Endodermal cell (in vitro differentiated cells): ENCODE results near the gene NOS1AP. TPM values are rescaled to one million over a fixed set of nuclear protein-coding genes. Genes with fewer than 3 reads are reported as not detected.

Experiments
- DNase-seq: peaks from one replicate; pipeline ENCODE4 v3.0.0-alpha.2; 2017
- H3K27ac ChIP-seq: 2 replicates; pipeline ENCODE4 v1.5.1; 2013; ENCODE audit warnings: mild to moderate bottlenecking, low read depth, low read length, moderate library complexity
- H3K27me3 ChIP-seq: 2 replicates; pipeline ENCODE4 v1.6.1; 2013; ENCODE audit warnings: mild to moderate bottlenecking, low read length, moderate library complexity; ENCODE audit not compliant: insufficient read depth, control insufficient read depth, poor library complexity, severe bottlenecking
- H3K36me3 ChIP-seq: 2 replicates; pipeline ENCODE4 v1.7.0; 2013; ENCODE audit warnings: mild to moderate bottlenecking, low read length, moderate library complexity; ENCODE audit not compliant: control insufficient read depth, insufficient read depth
- H3K4me1 ChIP-seq: one replicate; pipeline ENCODE4 v1.7.0; 2013; ENCODE audit warnings: low read length; ENCODE audit not compliant: control insufficient read depth, insufficient read depth
- H3K4me3 ChIP-seq: 2 replicates; pipeline ENCODE4 v1.5.1; 2013; ENCODE audit warnings: mild to moderate bottlenecking, low read length, moderate library complexity
- H3K9ac ChIP-seq: 2 replicates; pipeline ENCODE4 v1.6.1; 2013; ENCODE audit warnings: mild to moderate bottlenecking, low read length, moderate library complexity; ENCODE audit not compliant: poor library complexity, severe bottlenecking; ENCODE audit errors: extremely low read depth
- H3K9me3 ChIP-seq: 2 replicates; pipeline ENCODE4 v1.6.1; 2013; ENCODE audit warnings: mild to moderate bottlenecking, low read length, moderate library complexity; ENCODE audit not compliant: control insufficient read depth
- H3K27ac Mint-ChIP-seq: 2 replicates; pipeline ENCODE4 v1.8.0; 2020; ENCODE audit warnings: mixed read lengths
- H3K27me3 Mint-ChIP-seq: 2 replicates; pipeline ENCODE4 v1.8.0; 2021; ENCODE audit warnings: mild to moderate bottlenecking, mixed read lengths; ENCODE audit not compliant: insufficient read depth
- H3K36me3 Mint-ChIP-seq: 2 replicates; pipeline ENCODE4 v1.8.0; 2020; ENCODE audit warnings: low read depth, mixed read lengths
- H3K4me1 Mint-ChIP-seq: 2 replicates; pipeline ENCODE4 v1.8.0; 2020; ENCODE audit warnings: mixed read lengths
- H3K4me3 Mint-ChIP-seq: 2 replicates; pipeline ENCODE4 v1.8.0; 2020; ENCODE audit warnings: mild to moderate bottlenecking, moderate library complexity, mixed read lengths
- H3K9me3 Mint-ChIP-seq: 2 replicates; pipeline ENCODE4 v1.8.0; 2020; ENCODE audit warnings: mild to moderate bottlenecking, mixed read lengths
- WGBS, 2 experiments: methylation state at CpG; one replicate each; pipeline versions ENCODE4 v1.1.5 to v1.1.7; 2013; ENCODE audit warnings: missing lambda C conversion rate in 2 of 2, mixed read lengths in 1 of 2; ENCODE audit not compliant: insufficient coverage in 1 of 2, insufficient read length in 1 of 2; 5-methylcytosine and 5-hydroxymethylcytosine counted together
- total RNA-seq, 2 donors: library from RNA; stranded (reverse); fragmentation: NEBNext Ultra II Directional in 1 of 2; extraction: Animal tissue kit (Norgen Biotek cat#: 25700) in 1 of 2; gene quantifications; 2 replicates in 1 of 2; 3 replicates in 1 of 2; pipeline ENCODE4 v1.2.1, GENCODE V29; 2021
- TF ChIP-seq, protein P1 (sequence below): fragments of 200-600 bp; sonication (generic); conservative IDR thresholded peaks from 2 replicates; pipeline ENCODE4 v1.5.0; 2021; ENCODE audit warnings: antibody characterized with exemption, mild to moderate bottlenecking

NOS1AP gene
- total RNA-seq, 2 donors from 2014 or later, result 4.8 to 5.9 TPM

DNA sequence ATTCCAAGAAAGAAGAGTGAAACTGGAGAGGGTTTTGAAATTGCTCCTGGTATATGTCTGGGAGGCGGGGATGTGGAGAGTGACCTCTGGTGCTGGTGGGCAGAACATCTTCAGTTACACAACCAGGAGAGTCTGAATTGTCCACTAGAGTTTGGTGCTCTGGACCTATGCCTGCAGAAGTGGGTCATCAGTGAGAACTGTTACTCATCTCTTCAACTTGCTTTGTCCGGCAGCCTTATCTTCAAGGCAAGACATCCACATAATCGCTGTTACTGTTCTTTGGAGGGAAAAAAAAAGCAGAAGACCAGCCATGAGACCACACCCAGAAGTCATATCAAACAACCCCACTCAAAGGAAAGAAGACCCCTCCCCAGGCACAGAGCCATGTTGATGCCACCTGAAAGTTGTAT is 327.6 kb downstream of the NOS1AP start:
- H3K4me1 Mint-ChIP-seq, result peaks cover 30% of the 10 kb centered on the region
- DNase-seq, result no peak
- peaks cover 10% of the 10 kb centered on the region for H3K9me3 ChIP-seq
- H3K36me3 Mint-ChIP-seq, result no peaks in the 10 kb centered on the region
- H3K27ac Mint-ChIP-seq, result no peak overlapping the region
- WGBS, 2 experiments, result 92 to 100% methylated on average over 1 to 3 of the region's 3 CpGs
- H3K9ac ChIP-seq, result no peak overlapping the region
- no peak overlapping the region for H3K4me3 Mint-ChIP-seq
- H3K36me3 ChIP-seq, result no peaks in the 10 kb centered on the region
- peaks cover 20% of the 10 kb centered on the region for H3K4me1 ChIP-seq
- no peaks in the 10 kb centered on the region for H3K27me3 ChIP-seq
- H3K27me3 Mint-ChIP-seq, result peaks cover 14% of the 10 kb centered on the region
- TF ChIP-seq, protein P1, sequence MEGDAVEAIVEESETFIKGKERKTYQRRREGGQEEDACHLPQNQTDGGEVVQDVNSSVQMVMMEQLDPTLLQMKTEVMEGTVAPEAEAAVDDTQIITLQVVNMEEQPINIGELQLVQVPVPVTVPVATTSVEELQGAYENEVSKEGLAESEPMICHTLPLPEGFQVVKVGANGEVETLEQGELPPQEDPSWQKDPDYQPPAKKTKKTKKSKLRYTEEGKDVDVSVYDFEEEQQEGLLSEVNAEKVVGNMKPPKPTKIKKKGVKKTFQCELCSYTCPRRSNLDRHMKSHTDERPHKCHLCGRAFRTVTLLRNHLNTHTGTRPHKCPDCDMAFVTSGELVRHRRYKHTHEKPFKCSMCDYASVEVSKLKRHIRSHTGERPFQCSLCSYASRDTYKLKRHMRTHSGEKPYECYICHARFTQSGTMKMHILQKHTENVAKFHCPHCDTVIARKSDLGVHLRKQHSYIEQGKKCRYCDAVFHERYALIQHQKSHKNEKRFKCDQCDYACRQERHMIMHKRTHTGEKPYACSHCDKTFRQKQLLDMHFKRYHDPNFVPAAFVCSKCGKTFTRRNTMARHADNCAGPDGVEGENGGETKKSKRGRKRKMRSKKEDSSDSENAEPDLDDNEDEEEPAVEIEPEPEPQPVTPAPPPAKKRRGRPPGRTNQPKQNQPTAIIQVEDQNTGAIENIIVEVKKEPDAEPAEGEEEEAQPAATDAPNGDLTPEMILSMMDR, result peak; percentile 33
- H3K9me3 Mint-ChIP-seq, result no peaks in the 10 kb centered on the region
- no peak overlapping the region for H3K4me3 ChIP-seq
- no peak overlapping the region for H3K27ac ChIP-seq

DNA sequence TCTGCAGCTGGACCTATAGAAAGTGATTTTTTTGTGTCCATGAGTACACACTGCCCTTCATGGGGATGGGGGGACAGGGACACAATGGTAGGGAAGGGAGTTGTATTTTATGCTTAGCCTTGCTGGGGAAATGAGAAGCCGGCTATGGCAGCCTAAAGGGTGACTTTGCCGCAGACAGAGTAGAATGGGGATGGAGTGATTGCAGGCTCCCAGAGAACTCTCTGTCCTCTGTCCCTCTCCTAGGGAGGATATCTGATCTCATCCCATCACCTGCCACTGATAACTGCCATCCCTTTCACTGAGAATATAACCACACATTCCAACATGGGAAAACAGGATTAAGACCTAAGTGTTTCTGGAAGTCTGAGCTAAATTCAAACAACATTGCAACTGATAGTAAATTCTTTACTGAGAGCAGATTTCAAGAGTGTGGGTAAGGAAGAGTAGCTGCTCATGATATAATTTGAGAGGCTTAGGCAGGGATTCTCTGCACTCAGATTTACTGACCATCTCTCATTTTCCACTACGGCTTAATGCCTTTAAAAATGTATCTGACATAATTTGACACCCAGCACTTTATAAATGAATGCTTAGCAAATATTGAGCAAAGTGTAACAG is 328.6 kb downstream of the NOS1AP start:
- Mint-ChIP-seq H3K9me3 (no peaks in the 10 kb centered on the region), H3K36me3 (no peaks in the 10 kb centered on the region), H3K27me3 (peaks cover 14% of the 10 kb centered on the region), H3K4me3 (no peak overlapping the region), H3K27ac (peak overlapping the region; percentile 11), H3K4me1 (peaks cover 29% of the 10 kb centered on the region)
- H3K9ac ChIP-seq, result no peak overlapping the region
- H3K9me3 ChIP-seq, result peaks cover 10% of the 10 kb centered on the region
- DNase-seq, result no peak
- H3K4me3 ChIP-seq, result peak overlapping the region; percentile 24
- TF ChIP-seq, protein P1, result no peak
- 75% methylated on average over 3 of the region's 3 CpGs; no CpG with 5 or more reads in 1 of the 2 experiments for WGBS, 2 experiments
- no peak overlapping the region for H3K27ac ChIP-seq
- H3K4me1 ChIP-seq, result peaks cover 20% of the 10 kb centered on the region
- H3K27me3 ChIP-seq, result no peaks in the 10 kb centered on the region
- H3K36me3 ChIP-seq, result no peaks in the 10 kb centered on the region

DNA sequence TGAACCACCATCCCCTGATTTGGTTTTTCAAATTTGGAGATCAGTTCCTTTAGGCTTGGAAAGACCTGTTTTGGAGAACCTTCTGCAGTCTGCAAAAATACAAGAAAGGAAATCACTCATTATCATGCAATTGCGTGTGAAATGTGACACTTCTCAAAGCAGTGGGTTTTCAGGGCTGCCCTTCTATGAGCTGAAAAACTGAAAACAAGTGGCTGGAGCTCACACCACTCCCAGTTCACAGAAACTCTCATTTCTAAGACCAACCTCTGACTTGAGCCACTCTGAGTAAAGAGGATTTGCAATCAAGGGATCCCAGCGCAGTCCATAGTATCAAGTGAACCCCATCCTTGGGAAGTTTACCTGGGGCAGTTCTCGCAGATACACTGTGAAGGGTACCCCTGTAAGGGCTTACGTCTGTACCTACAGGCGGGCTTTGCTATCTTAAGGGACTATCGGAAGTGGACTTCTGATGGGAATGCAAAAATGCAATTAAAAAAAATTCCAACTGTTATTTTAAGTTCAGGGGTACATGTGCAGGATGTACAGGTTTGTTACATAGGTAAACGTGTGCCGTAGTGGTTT is 329.6 kb downstream of the NOS1AP start:
- TF ChIP-seq, protein P1, result no peak
- Mint-ChIP-seq H3K27ac (no peak overlapping the region), H3K4me3 (no peak overlapping the region), H3K36me3 (no peaks in the 10 kb centered on the region), H3K9me3 (no peaks in the 10 kb centered on the region), H3K4me1 (peaks cover 29% of the 10 kb centered on the region), H3K27me3 (peaks cover 14% of the 10 kb centered on the region)
- WGBS, 2 experiments, result 75 to 76% methylated on average over 5 to 8 of the region's 8 CpGs
- Histone ChIP-seq H3K27ac (no peak overlapping the region), H3K9me3 (peaks cover 10% of the 10 kb centered on the region), H3K4me3 (peak overlapping the region; percentile 24), H3K36me3 (no peaks in the 10 kb centered on the region), H3K27me3 (no peaks in the 10 kb centered on the region), H3K9ac (no peak overlapping the region), H3K4me1 (peaks cover 20% of the 10 kb centered on the region)
- no peak for DNase-seq
